ENCODE results near the gene ZNF142. TPM values are rescaled to one million over a fixed set of nuclear protein-coding genes. Genes with fewer than 3 reads are reported as not detected.
"Not testable (repeated sequence)": the region's sequence is repeated elsewhere in the genome, so short reads cannot be mapped to it uniquely, and the experiment has no call there.

The ZNF142 gene
- total RNA-seq, 1 donor from 2014 or later, result 79.7 TPM

GRCh38 chr2:218694405-218695145, 35.2 kb upstream of the ZNF142 start:
- no peak for DNase-seq (ENCODE audit: low spot score in 2 of 2)
- Histone ChIP-seq H3K36me3 (peaks cover 27 to 66% of the 10 kb centered on the region in 2 donors), H3K4me1 (peaks cover 0 to 8% of the 10 kb centered on the region in 2 donors), H3K9me3 (no peaks in the 10 kb centered on the region), H3K27ac (no peak overlapping the region), H3K27me3 (no peaks in the 10 kb centered on the region), H3K4me3 (no peak overlapping the region)
- TF ChIP-seq CTCF (IDR thresholded peaks at IDR 0.05), result no peak
- intact Hi-C loops (cut with DNase I), result no loop called here

GRCh38 chr2:218691234-218691633, 31.8 kb upstream of the ZNF142 start:
- H3K4me1 ChIP-seq, result peaks cover 0 to 8% of the 10 kb centered on the region in 2 donors
- no peaks in the 10 kb centered on the region for H3K27me3 ChIP-seq
- no peaks in the 10 kb centered on the region for H3K9me3 ChIP-seq
- H3K27ac ChIP-seq, result peak overlapping the region; percentile 45 to 78
- no peak for DNase-seq (ENCODE audit: low spot score in 2 of 2)
- H3K36me3 ChIP-seq, result peaks cover 10 to 38% of the 10 kb centered on the region in 2 donors
- intact Hi-C loops (cut with DNase I), result no loop called here
- no peak for TF ChIP-seq CTCF (IDR thresholded peaks at IDR 0.05)
- no peak overlapping the region for H3K4me3 ChIP-seq

- peak; percentile 68 to 83 (median 69) for TF ChIP-seq CTCF (IDR thresholded peaks at IDR 0.05)
Measured at GRCh38 chr2:218687400-218688060, 28.1 kb upstream of the ZNF142 start.

GRCh38 chr2:218680061-218680460, 20.6 kb upstream of the ZNF142 start:
- Histone ChIP-seq H3K36me3 (peaks cover 21 to 31% of the 10 kb centered on the region in 2 donors), H3K4me1 (no peaks in the 10 kb centered on the region), H3K9me3 (no peaks in the 10 kb centered on the region), H3K27ac (no peak overlapping the region), H3K27me3 (no peaks in the 10 kb centered on the region), H3K4me3 (no peak overlapping the region)
- no peak for TF ChIP-seq CTCF (IDR thresholded peaks at IDR 0.05)
- no peak for DNase-seq (ENCODE audit: low spot score in 2 of 2)
- intact Hi-C loops (cut with DNase I), result no loop called here

More at GRCh38 chr2:218687400-218688060, 28.1 kb upstream of the ZNF142 start:
- H3K27me3 ChIP-seq; H3K4me3 ChIP-seq; intact Hi-C loops (cut with DNase I); H3K27ac ChIP-seq; H3K4me1 ChIP-seq; H3K9me3 ChIP-seq: not testable (repeated sequence)
- peaks cover 9 to 20% of the 10 kb centered on the region in 2 donors for H3K36me3 ChIP-seq
- peak in 1 of 2 donors; percentile 73 for DNase-seq (ENCODE audit: low spot score in 2 of 2)

GRCh38 chr2:218679119-218679518, 19.7 kb upstream of the ZNF142 start:
- no peaks in the 10 kb centered on the region for H3K27me3 ChIP-seq
- H3K36me3 ChIP-seq, result peaks cover 21 to 31% of the 10 kb centered on the region in 2 donors
- intact Hi-C loops (cut with DNase I), result no loop called here
- no peak for TF ChIP-seq CTCF (IDR thresholded peaks at IDR 0.05)
- no peak overlapping the region for H3K27ac ChIP-seq
- no peak for DNase-seq (ENCODE audit: low spot score in 2 of 2)
- no peaks in the 10 kb centered on the region for H3K9me3 ChIP-seq
- H3K4me3 ChIP-seq, result no peak overlapping the region
- no peaks in the 10 kb centered on the region for H3K4me1 ChIP-seq
